Activated T-cell treated with anti-CD3 and anti-CD28 coated beads, Interleukin-2, amount 50 U/mL, for 48 hours (primary cell): ENCODE results near the gene BLNK.

Experiments
- DNase-seq, 2 experiments: peaks; one replicate each; pipeline ENCODE4 v3.0.0-alpha.2; 2020

The BLNK gene

DNA sequence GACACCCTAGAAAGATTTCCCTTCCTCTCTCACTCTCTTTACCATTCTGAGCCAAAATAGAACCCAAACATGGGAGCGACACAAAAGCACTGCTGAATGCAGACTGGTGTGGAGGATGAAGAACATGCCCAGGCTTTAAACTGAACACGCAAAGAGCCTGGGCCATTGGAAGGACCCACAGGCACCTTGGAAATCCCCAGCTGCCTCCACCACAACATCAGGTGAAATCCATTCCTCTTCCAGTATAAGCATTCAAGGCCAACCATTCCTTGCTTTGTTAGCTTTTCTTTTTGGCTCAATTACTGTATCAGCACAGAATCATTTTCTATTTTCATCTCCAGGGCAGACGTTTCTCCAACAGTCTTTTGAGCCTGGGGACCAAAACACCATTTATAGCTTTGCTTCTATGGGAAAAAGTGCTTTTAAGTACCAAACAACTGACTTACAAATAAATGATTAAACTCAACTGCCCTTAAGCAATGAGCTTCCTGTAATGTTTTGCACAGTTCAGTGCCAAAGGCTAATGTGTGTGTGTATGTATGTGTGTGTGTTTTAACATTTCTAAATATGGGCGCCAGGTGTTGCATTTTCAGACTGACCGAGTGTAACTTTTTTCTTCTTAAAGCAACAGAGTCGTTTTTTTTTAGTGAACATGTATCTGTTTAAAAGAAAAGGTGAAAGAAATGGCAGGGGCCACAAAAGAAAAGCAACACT lies 16.2 kb upstream of the BLNK start:
- no peak for DNase-seq

- DNase-seq = no peak
Measured at GRCh38 chr10:96285331-96285752, 14.0 kb upstream of the BLNK start.

DNA sequence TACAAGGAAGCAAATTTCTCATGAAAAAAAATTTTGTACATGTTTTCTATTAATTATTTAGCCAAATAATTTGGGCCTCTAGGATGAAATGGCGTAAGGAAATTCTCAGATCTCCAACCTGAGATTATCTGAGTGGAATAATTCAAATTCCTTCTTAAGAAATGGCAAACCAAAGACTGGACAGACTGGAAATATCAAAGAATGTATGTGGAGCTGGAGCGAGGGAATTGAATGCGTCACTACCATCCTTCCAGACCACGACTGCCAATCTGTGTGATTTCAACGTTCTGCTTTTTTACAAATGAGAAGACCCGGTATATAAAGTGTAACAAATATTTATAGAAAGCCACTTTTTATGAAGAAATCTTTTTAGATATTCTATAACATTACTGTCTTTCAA lies 12.4 kb upstream of the BLNK start:
- no peak for DNase-seq

GRCh38 chr10:96283351-96283750 lies 12.0 kb upstream of the BLNK start:
- DNase-seq = no peak

DNA sequence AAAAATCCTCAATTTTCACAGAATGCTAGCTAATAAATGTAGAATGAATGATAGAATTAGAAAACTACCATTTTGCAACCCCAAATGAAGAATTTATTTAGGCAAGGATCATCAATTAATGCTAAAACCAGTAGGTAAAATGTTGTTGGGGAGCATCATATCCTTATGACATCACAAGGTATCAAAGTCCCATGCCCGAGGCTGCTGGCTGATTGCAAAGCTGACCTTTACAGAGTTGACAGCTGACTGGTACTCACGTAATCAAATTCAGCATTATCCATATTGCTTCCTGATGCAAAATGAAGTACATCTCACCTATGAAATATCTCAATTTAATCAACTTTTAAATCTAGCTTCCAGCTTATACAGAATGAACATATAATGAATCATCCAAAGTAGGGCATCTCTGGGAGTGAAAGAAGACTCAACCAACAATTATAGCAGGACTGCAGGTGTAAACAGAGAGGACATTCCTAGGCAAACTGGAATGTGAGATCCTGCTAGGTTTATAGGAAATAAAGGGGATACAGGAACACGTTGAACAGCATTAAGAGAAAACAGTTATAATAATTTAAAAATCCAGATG lies 10.2 kb upstream of the BLNK start:
- no peak for DNase-seq

DNA sequence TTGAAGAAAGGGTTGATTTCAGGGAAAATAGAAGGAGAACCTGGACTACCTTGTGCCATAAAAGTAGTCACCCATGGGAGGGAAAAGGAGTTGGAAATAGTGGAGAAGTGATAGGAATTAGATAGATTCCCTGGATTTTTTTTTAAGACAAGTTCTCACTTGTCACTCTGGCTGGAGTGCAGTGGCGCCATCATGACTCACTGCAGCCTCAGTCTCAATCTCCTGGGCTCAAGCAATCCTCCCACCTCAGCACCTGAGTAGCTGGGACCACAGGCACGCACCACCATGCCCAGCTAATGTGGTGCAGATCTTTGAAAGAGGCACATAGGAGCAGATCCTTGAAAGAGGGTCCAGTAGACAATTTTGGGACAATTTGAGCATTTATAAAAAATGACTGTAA lies 9.5 kb upstream of the BLNK start:
- no peak for DNase-seq

- no peak for DNase-seq
Measured at GRCh38 chr10:96279191-96279641, 7.8 kb upstream of the BLNK start.

GRCh38 chr10:96276831-96277230 lies 5.5 kb upstream of the BLNK start:
- no peak for DNase-seq

DNA sequence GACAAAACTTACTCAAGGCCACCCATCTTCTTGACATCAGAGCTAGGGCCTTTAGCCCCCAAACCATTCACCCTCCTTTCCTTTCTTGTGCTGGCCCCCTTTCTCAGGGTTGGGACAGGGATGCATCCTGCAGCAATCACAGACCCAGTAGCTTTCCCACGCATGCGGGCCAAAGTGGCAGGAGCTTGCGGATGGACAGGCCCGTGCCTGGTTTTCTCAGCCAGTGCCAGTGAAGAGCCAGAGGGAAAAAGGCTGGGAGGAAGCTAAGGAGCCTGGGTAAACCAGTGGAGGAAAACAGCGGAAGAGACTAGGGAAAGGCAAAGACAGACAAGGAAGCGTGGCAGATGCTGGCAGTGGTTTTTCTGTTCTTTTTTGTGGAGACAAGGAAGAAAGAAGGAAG lies 5.1 kb upstream of the BLNK start:
- DNase-seq = no peak

- DNase-seq = no peak
Measured at GRCh38 chr10:96275685-96276418, 4.5 kb upstream of the BLNK start.

DNA sequence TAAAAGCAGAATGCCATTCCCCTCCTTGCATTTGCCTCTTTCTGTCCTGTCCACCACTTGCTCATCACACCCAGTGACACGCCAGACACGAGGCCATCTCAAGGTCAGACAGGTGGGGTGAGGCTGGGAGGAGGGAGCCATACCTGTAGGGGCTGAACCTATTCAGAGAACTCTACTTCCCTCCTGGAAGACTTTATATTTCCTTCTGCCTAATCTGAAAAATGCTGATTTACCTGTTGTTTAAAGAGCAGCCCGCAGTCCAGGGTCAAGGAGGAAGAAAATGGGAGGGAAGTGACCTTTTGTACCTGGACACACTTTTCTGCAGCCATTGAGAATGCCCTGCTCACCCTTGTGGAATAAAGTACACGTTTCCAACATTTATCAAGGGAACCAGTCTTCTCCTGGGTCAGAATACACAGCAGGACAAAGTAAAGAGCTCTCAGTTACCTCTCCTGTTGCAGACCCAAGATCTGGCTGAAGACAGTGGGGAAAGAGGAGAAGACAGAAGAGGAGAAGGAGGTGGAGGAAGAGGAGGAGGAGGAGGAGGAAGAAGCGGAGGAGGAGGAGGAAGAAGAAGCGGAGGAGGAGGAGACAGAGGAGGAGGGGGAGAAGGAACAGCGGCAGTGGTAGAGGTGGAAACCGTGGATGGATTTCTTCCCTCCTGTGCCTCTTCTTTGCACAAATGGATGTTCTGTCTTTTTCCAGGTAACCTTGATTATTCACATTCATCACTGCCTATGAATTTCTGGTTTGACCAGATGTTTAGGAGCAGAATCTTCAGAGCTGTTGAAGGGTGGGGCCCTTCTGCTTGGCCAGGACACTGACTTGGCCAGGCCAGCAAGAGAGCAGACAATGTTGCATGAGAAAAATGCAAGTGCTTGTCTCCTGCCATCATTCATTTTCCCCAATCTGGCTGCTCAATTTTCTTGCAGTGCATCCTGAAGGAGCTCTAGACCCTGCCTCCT lies 1.2 kb upstream of the BLNK start:
- no peak for DNase-seq

GRCh38 chr10:96270571-96270970 lies 798 bp downstream of the BLNK start:
- DNase-seq = no peak

GRCh38 chr10:96269438-96270300 lies 1.7 kb downstream of the BLNK start:
- DNase-seq = no peak

GRCh38 chr10:96268341-96268909 lies 2.9 kb downstream of the BLNK start:
- no peak for DNase-seq

DNA sequence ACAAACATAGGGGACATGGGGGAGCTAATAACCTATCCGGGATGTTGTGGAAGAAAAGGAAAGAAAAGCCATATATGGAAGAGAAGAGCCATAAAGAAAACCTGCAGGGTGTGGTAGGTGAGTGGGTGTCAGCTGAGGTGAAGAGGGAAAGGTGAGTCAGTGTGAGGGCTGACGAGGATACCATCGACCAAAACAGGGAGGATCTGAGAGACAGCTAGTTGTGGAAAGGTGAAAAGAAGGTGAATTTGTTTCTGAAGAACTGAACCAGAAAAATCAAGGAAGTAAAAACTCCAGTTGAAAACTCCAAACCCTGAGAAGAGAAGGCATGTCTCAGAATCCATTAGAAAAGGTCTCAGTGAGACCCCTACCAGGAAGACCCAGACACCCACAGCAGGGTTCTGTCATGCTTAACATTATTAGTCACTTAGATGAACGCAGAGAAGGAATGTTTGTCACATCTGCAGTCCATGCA lies 4.1 kb downstream of the BLNK start:
- DNase-seq = no peak

DNA sequence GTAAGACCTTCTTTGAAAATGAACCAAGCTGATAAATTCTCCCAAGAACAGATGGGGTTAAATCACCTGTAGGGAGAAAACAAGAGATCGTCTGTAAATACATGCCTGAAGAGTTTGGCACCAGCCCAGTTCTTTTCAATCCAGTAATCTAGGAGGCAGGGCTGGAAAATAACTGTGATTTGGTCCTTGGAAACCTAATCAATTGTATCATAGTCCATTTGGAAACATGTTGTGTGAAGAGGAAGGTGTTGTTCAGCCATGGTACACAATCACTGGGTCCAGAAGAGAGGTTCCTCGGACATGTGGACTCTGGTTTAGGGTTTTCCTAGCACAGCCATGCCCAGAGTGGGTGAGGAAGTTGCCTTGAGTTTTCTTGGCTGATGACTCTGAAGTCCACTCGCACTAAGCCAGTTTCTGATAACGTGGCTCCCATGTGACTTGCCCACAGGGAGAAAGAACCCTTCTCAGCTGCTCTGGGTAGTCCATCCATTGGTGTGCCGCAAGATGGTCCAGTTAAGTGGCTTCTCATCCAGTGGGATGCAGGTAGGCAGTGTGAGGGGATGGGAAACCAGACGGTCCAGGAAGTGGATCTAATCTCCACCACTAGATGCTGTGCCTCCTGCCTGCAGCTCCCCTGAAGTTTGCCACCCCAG lies 5.1 kb downstream of the BLNK start:
- DNase-seq = no peak

DNA sequence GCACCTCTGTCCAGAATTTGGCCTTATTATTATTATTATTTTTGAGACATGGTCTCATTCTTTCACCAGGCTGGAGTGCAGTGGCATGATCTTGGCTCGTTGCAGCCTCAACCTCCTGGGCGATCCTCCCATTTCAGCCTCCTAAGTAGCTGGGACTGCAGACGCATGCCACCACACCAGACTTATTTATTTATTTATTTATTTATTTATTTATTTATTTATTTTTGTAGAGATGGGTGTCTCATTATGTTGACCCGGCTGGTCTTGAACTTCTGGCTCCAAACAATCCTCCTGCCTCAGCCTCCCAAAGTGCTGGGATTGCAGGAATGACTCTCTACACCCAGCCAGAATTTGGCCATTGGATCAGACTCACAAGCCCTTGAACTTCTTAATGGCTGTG lies 6.4 kb downstream of the BLNK start:
- no peak for DNase-seq

DNA sequence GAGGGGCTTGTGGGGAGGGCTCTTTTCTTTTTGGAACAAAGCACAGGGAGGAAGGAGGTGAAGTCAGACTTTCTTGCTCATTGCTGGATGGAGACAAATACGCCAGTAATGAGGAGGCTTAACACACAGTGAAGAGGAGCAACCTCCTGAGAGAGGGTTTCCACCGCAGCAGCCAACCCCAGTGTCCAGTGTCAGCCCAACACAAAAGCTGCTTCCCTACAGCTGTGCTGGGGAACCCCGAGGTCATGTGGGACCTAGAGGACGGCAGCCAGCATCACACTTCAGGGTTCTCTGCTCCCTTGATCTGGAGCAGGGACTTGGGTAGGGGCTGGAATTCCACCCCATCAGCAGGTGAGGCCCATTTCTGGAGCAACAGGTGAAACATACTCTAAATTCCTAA lies 7.7 kb downstream of the BLNK start:
- DNase-seq = no peak

- DNase-seq = no peak
Measured at GRCh38 chr10:96263176-96263575, 8.2 kb downstream of the BLNK start.

GRCh38 chr10:96261930-96262329 lies 9.4 kb downstream of the BLNK start:
- DNase-seq = no peak

GRCh38 chr10:96261132-96261531 lies 10.2 kb downstream of the BLNK start:
- DNase-seq = no peak
